ENCODE data around the gene DGKG. TPM values are rescaled to one million over a fixed set of nuclear protein-coding genes. Genes with fewer than 3 reads are reported as not detected.

DGKG gene
- total RNA-seq, 1 donor from 2014 or later = 4.7 TPM

- intact Hi-C loops (cut with DNase I) = no loop called here
- Histone ChIP-seq H3K9me3 (no peaks in the 10 kb centered on the region), H3K4me3 (no peak overlapping the region), H3K4me1 (no peaks in the 10 kb centered on the region), H3K27ac (no peak overlapping the region), H3K36me3 (no peaks in the 10 kb centered on the region), H3K27me3 (no peaks in the 10 kb centered on the region)
- ATAC-seq (no peak), DNase-seq (no peak)
- no peak for TF ChIP-seq CTCF (IDR thresholded peaks at IDR 0.05)
Observed at GRCh38 chr3:186187401-186188275, 174.4 kb downstream of the DGKG start.

DNA sequence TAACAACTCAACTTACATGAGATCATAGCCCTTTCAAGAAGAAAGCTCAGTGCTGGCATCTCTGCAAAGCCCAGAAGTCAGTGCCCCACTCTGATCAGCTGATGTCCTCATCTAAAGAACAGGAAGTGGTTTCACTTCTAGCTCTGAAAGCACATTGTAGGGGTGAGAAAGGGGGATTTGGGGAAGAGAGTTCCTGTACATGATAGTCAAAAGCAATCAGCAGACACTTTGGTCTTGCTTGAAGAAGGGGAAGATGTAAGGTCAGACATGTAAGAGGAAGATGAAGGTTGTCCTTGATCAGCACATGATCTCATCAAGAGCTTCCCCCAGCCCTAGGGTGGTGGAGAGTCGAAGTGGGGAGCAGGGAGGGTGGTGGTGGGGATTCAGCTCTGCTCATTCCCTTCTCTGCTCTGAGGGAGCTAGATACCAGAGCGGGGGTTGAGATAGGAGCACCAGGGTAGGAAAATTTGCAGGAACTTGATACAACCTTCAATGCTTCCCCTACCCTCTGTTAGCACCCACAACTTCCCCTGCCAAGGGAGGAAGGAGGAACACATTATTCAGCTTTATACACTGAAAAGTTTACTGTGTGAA lies 176.7 kb downstream of the DGKG start:
- H3K36me3 ChIP-seq = no peaks in the 10 kb centered on the region
- DNase-seq = no peak
- H3K27me3 ChIP-seq = no peaks in the 10 kb centered on the region
- no peaks in the 10 kb centered on the region for H3K4me1 ChIP-seq
- peak overlapping the region; percentile 36 for H3K27ac ChIP-seq
- ATAC-seq = peak; percentile 83
- no peak for TF ChIP-seq CTCF (IDR thresholded peaks at IDR 0.05)
- no peaks in the 10 kb centered on the region for H3K9me3 ChIP-seq
- H3K4me3 ChIP-seq = no peak overlapping the region
- intact Hi-C loops (cut with DNase I) = no loop called here

DNA sequence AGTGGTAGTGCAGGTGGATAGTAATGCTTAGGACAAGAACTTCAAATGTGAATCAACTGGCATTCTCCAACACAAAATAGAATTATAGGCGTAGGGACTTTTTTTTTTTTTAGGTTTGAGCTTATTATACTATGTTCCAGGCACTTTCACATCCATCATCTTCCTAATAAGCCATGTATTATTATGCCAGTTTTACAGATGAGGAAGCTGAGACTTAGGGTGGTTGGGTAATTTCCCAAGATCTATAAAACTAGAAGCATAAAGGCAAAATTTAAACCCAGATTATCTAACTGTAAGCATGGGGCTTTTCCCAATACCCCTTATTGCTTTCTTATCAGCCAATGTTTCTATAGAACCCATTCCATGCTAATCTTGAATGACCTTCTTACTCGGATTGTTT lies 178.0 kb downstream of the DGKG start:
- H3K27ac ChIP-seq = no peak overlapping the region
- TF ChIP-seq CTCF (IDR thresholded peaks at IDR 0.05) = no peak
- ATAC-seq (no peak), DNase-seq (no peak)
- no peaks in the 10 kb centered on the region for H3K4me1 ChIP-seq
- intact Hi-C loops (cut with DNase I) = no loop called here
- no peaks in the 10 kb centered on the region for H3K9me3 ChIP-seq
- H3K36me3 ChIP-seq = no peaks in the 10 kb centered on the region
- H3K4me3 ChIP-seq = no peak overlapping the region
- no peaks in the 10 kb centered on the region for H3K27me3 ChIP-seq

DNA sequence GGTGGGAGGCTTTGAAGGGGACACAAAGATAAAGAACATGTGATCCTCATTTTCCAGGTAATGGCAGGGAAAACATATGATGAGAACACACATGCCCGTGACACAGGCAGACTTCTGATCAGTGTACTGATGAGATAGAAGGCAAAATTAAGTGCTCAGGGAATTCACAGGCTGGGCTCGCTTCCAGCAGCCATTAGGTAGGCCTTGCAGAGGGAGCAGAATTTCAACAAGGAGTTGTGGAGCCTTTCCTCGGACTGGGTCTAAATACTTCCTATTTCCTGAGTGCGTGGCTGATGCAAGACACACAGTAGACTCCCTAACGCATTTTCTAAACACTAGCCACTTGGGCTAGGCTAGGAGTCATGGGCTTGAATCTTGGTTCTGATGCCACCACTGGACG lies 179.2 kb downstream of the DGKG start:
- H3K9me3 ChIP-seq = no peaks in the 10 kb centered on the region
- H3K36me3 ChIP-seq = no peaks in the 10 kb centered on the region
- no peak overlapping the region for H3K4me3 ChIP-seq
- TF ChIP-seq CTCF (IDR thresholded peaks at IDR 0.05) = no peak
- no peaks in the 10 kb centered on the region for H3K4me1 ChIP-seq
- H3K27ac ChIP-seq = no peak overlapping the region
- intact Hi-C loops (cut with DNase I) = no loop called here
- no peaks in the 10 kb centered on the region for H3K27me3 ChIP-seq
- DNase-seq (no peak), ATAC-seq (peak; percentile 43)

DNA sequence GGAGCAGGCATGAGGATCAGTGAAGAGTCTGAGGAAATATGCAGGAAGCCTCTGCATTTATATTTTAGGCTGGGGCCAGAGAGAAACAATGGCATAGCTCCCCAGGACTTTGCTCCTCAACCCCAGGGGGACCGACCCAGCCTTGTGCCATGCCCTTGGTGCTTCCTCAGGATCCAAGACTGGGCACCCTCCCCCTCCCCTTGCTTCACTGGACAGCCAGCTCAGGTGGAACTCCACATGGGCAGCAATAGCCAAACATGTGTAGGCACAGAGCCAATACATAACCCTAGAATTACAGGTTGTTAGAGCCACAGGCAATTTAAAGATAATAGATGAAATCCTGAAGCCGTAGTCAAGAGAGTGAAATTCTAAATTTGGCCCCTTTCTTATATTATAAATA lies 180.1 kb downstream of the DGKG start:
- Histone ChIP-seq H3K4me1 (no peaks in the 10 kb centered on the region), H3K9me3 (no peaks in the 10 kb centered on the region), H3K4me3 (no peak overlapping the region), H3K36me3 (no peaks in the 10 kb centered on the region), H3K27me3 (no peaks in the 10 kb centered on the region), H3K27ac (no peak overlapping the region)
- DNase-seq (no peak), ATAC-seq (no peak)
- intact Hi-C loops (cut with DNase I) = no loop called here
- no peak for TF ChIP-seq CTCF (IDR thresholded peaks at IDR 0.05)
